GM18498 (cell line): ENCODE data around the gene BMP4.

ENCODE experiments used
- ATAC-seq: cut with Tn5 transposase; IDR thresholded peaks from one replicate; pipeline ENCODE4 v1.9.1; 2021; ENCODE audit warnings: mild to moderate bottlenecking, moderate library complexity; ENCODE audit not compliant: unreplicated experiment

The BMP4 gene

DNA sequence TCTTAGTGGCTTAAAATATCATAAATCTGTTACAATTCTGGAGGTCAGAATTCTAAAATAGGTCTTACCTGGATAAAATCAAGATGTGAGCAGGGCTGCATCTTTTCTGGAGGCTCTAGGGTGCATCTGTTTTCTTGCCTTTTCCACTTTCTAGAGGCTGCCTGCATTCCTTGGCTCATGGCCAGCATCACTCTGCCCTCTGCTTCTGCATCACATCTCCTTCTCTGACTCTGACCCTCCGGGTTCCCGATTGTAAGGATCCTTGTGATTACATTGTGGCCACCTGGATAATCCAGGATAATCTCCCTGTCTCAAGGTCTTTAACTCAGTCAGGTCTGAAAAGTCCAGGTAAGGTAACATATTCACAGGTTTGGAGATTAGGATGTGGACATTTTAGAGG lies 11.0 kb upstream of the BMP4 start:
- ATAC-seq, result no peak

- no peak for ATAC-seq
Observed at GRCh38 chr14:53964249-53964648, 7.6 kb upstream of the BMP4 start.

GRCh38 chr14:53963320-53964227 lies 6.9 kb upstream of the BMP4 start:
- no peak for ATAC-seq

DNA sequence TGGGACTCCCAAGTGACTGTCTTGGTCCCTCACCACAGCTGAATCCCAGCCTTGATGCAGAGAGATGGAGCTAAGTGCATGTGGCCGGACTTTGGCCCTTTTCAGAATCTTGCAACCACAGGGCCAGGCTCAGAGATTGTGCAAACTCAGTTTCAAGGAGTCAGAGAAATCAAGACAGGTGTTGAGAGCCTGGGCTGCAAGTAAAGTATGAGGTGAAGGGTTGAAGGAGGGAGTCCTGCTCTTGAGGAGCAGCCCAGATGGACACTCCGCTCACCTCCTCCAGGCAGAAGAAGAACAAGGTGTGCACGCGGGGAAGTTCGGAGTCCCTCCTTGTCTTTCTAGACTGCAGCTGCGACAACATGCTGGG lies 6.3 kb upstream of the BMP4 start:
- no peak for ATAC-seq

- ATAC-seq, result no peak
Observed at GRCh38 chr14:53958628-53959027, 2.0 kb upstream of the BMP4 start.

DNA sequence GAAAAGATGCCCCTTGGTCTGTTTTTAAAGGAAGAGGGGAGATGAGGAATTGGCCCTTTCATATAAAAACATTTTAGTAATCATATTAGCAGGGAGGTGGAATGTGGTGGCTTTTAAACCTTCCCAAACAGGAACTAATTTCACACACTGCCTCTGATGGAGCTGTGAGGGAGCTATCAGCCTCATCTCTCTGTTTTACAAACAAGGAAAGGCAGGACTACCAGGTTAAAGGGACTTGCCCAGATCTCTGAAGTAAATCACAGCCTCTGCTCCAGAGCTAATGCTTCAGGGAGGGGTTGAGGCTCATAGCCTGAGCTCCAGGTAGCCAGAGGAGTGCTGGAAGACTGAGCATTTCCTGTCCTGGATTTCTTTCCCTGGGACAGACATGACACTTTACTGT lies 1.1 kb upstream of the BMP4 start:
- no peak for ATAC-seq

- ATAC-seq, result no peak
Observed at GRCh38 chr14:53955671-53956426, 776 bp downstream of the BMP4 start.

DNA sequence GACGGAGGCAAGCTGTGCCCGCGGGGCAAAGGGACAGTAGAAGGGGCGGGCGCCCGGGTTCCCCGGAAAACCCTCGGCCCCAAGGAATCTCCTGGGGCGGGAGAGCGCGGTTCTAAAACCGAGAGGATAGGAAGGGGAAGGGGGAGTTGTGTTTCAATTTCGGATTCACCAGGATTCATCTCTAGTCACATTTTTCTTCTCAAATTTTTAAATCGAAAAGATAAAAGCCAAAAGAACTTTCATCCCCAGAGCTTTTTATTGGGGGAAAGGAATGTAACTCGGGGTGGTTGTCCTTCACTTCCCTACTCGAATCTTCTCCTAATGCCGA lies 1.4 kb downstream of the BMP4 start:
- no peak for ATAC-seq

GRCh38 chr14:53954551-53955228 lies 1.9 kb downstream of the BMP4 start:
- ATAC-seq, result no peak

- no peak for ATAC-seq
Observed at GRCh38 chr14:53953828-53954550, 2.6 kb downstream of the BMP4 start.

GRCh38 chr14:53953002-53953827 lies 3.4 kb downstream of the BMP4 start:
- no peak for ATAC-seq

- no peak for ATAC-seq
Observed at GRCh38 chr14:53952533-53952932, 4.1 kb downstream of the BMP4 start.

DNA sequence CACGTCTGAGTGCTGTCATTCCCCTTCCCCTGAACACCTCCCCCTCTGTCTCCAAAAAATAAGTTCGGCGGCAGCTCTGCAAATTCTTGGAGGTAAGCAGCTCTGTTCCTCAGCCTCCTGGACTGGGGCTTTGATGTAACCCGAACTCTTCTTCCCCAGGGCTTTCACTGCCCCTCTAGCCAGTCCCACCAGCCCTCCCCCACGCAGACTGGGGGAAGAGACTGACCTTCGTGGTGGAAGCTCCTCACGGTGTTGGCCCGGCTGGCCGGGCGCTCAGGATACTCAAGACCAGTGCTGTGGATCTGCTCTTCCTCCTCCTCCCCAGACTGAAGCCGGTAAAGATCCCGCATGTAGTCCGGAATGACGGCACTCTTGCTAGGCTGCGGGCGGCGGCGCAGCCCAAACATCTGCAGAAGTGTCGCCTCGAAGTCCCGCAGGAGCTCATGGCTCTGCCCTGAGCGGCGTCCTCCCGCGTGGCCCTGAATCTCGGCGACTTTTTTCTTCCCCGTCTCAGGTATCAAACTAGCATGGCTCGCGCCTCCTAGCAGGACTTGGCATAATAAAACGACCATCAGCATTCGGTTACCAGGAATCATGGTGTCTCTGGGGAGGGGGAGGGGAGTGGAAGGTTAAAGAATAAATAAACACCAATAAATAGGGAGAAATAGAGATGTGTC lies 4.9 kb downstream of the BMP4 start:
- no peak for ATAC-seq

DNA sequence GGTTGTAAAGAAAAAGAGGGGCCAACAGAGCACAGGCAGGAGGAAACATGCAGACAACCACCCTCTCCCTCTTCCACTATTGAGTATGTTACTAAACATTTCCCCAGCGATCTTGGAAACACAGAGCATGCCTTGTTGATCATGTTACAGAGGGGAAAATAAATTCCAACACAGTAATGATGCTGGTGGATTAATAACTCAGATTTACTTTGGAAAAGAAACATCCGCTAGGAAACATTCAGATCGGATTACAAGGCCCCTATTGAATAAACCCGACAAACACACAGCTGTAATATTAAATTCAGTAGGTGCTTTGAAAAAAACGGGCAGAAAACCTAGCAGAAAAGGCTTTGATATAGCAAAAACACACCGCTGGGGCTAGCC lies 5.4 kb downstream of the BMP4 start:
- ATAC-seq, result no peak

DNA sequence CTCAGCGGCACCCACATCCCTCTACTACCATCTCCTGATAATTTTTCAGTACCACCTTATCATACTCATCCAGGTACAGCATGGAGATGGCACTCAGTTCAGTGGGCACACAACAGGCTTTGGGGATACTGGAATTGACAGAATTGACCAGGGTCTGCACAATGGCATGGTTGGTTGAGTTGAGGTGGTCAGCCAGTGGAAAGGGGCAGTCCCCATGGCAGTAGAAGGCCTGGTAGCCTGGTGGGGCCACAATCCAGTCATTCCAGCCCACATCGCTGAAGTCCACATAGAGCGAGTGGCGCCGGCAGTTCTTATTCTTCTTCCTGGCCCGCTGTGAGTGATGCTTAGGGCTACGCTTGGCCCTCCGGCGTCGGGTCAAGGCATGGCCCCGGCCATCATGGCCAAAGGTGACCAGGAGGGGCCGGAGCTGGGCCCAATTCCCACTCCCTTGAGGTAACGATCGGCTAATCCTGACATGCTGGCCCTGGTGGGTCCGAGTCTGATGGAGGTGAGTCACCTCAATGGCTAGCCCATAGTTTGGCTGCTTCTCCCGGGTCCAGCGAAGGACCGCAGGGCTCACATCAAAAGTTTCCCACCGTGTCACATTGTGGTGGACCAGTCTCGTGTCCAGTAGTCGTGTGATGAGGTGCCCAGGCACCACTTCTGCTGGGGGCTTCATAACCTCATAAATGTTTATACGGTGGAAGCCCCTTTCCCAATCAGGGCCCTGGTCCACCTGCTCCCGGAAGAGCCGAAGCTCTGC lies 6.4 kb downstream of the BMP4 start:
- ATAC-seq, result no peak

DNA sequence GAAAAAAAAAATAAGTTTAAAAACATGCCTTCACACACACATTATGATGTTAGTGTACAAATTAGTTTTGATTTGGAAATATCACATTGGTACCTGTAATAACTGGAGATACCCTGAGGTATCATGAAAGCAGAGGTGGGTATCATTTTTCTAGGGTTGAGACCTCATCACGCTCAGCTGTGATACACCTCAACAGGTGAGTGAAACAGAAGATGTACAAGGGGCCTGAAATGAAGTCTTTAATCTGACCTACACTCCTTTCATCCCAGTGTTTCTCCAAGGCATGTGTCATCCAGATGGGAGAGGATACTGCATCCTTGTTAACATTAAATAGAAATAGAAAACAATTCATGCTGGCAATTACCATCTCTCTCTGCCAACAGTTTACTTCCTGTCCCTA lies 7.4 kb downstream of the BMP4 start:
- ATAC-seq, result no peak

DNA sequence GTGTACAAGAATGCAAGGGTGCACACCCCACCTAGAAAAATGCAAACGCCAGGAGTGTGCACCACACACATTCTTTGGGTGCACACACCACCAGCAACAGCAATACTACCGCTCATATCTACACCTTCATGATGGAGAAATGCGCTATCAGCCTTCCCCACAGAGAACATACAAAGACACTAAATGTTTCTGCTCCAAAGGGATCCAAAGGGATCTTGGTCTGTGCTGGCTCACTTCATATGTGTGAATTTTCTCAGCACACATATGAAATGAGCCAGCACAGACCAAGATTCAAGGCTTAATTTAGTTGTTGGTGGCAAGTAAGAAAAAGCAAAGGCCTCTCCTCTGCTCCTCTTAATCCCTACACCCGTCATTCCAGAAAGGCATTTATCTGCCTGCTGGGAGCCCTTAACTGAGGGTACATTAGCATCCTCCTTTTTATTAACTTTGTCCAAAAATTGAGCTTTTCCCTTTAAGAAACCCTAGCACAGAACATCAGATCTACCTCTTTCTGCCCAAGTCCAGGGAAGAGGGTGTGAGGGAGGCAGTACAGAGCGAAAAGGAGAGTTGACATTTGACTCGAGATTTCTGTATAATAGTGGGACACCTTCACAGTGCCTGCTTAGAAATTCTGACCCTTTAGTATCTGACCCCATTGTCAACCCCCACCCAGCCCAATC lies 8.3 kb downstream of the BMP4 start:
- ATAC-seq, result no peak

GRCh38 chr14:53947452-53948204 lies 9.0 kb downstream of the BMP4 start:
- ATAC-seq, result no peak
